Stimulated activated CD8-positive, alpha-beta memory T cell treated with anti-CD3 and anti-CD28 coated beads, Interleukin-4, amount 100 ng/mL, for 1 hour (primary cell): Measurements from ENCODE around the gene PPP2R2C.

ENCODE experiments used
- DNase-seq, 2 donors: peaks; one replicate each; pipeline ENCODE4 v3.0.0-alpha.2; 2020; ENCODE audit warnings: low read depth in 2 of 2, low spot score in 1 of 2

Gene PPP2R2C

DNA sequence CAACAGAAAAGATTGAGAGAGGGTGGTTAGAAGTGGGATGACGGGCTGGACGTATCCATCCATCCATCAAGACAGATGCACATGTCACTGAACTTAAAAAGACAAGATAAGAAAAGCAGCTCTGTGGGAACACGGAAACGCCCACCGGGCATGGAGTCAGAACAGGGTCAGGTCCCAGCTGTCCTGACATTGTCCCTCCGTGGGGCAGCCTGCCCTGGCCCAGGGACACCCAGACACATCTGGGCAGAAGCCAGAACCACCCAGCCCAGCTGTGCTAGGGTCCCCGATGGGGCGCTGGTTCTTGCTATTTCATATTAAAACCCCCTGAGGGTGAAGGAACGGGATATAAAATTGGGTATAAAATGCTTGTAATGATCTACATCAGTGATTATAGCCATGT lies 88.5 kb downstream of the PPP2R2C start:
- DNase-seq = no peak

DNA sequence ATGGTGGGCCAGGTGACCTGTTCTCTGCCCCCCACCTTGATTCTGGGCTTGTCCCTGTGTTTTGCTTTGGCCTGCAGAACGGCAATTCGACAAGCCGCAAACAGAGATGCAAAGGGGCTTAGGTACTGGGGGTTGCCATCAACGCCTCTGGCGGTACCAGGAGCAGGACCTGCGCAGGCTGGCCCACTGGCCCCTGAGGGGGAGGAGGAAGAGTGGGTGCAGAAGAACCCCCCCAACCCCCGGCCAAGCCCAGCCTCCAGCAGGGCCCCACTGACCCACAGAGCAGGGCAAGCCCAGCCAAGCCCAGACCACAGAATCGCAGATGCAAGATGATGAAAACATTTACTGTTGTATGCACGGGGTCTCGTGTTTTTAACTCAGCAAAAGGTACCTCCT lies 89.4 kb downstream of the PPP2R2C start:
- DNase-seq = no peak

DNA sequence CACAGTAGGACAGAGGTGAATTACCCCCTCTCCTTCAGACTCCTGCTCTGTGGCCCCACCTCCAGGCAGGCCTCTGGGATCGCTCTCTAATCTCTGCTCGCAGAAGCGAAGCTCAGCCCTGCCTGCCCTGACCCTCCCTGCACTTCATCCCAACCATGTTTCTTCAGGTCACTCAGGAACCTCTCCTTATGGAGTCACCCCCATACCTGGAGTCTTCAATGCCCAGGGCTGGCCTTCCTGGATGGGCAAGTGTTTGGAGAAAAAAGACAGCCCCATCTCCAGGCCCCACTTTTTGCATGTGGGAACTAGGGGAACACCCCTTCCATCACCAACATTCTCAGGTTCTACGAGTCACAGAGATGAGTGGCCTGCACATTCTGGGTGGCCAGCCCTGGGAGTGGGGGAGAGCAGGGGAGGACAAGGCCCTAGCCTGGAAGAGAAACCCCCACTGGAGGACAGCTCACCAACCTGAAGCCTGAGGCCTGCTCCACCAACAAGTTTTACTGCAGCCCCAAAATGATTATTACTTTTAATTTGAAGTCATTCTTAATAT lies 90.8 kb downstream of the PPP2R2C start:
- DNase-seq = no peak

DNA sequence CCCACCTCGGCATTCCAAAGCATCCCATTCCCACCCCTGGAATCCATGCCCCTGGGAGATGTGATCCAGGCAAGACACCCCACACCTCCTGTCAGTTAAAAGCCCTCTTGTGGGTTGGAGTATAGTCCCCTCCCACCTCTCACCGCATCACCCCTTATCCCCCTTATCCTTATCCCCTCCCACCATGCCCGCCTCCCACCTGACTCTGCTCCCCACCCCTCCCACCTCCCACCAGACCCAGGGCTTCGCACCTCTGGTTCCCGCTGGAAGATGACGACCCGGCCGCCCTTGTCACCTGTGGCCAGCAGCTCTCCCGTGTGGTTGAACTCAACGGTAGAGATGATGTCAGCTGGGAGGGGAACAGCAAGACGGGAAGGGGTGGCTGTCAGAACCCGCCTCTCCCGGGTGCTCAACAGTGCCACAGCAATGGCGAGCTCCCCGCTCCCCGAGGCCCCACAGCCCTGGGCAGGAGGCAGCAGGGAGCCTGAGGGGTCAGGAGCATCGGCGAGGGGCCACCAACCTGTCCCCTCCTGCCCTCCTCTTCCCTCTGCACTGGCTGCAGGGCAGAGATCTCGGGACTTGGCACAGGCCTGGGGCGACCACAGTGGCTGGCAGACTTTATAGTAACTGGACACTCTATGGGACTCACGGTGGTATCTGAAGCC lies 91.5 kb downstream of the PPP2R2C start:
- no peak for DNase-seq

DNA sequence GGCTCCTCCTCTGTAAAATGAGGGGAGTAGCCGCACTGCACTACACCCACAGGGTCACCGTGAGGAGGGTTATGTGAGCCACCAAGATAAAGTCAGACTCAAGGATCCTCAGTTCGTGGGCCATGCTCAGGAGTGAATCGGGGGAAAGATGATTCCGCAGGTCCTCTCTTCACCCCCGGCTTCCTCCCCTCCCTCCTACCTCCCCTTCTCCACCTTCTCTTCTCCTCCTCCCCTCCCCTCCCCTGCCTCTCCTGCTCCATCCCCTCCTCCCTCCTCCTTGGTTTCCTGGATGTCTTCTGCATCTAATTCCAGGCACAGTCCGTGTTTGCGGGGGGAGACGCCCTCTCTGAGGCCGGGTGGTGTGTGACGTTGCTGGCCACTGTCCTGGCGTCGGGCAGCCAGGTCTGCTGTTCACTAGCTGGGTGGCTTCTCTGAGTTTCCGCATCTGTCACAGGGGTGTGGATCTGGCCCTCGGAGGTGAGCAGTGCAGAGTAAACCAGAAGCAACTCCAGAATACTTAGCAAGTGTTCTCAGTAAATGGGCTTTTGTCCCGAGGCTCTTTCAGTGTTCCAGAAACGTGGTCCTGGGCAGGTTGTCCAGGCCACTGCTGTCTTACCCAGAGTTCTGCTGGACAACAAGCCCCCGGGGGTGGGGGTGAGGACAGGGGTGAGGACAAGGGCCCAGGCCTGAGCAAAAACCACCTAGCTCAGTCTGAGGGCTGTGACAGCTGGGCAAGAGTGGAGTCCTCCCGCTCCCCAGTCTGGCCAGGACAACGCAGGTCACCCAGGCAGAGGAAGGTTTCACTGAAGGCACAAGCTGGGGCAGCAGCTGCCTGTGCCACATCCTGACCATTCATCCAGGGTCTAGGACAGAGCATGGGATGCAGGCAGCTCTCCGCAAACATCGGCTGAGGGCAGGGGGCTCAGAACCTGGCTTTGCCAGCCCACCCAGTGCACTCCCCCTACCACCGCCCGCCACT lies 92.4 kb downstream of the PPP2R2C start:
- DNase-seq = no peak

DNA sequence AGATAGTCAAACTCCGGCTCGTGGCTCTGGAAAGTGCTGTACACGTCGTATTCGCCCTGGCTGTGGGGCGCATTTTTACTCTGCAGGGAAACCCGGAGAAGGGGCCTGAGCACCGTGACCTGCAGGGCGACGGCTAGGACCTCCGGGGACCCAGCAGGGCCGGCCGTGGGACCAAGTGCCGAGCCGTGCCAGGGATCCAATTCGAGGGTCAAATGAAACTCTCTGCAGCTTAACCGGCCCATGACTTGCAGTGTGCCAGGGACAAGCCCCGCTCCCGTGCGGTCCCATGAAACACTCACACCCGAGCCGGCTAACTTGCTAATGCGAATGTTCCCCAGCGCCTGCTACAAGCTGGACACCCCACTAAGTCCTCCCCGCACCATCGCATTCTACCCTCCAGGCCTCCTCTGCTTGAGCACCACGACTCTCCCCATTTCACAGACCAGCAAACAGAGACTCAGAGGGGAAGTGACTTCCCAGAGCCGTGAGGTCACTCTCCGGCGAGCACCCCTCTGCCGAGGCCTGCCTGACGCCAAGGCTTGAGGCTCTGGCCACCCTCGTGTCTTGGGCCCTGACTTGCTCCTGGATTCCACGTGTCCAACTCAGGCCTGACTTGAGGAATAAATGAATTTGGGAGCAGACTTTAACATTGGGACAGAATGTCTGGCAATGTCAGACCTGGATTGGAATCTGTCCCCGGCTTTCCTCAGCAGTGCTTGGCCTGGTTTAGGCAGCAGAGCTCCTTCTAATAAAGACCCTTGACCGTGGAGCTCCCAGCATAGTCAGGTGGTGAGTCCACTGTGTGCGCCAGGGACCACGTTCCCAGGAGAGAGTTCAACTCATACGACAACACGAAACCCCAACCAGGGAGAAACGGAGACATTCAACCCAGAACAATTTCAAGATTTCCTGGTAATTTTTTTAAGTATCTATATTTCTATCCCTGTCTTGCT lies 93.6 kb downstream of the PPP2R2C start:
- no peak for DNase-seq

DNA sequence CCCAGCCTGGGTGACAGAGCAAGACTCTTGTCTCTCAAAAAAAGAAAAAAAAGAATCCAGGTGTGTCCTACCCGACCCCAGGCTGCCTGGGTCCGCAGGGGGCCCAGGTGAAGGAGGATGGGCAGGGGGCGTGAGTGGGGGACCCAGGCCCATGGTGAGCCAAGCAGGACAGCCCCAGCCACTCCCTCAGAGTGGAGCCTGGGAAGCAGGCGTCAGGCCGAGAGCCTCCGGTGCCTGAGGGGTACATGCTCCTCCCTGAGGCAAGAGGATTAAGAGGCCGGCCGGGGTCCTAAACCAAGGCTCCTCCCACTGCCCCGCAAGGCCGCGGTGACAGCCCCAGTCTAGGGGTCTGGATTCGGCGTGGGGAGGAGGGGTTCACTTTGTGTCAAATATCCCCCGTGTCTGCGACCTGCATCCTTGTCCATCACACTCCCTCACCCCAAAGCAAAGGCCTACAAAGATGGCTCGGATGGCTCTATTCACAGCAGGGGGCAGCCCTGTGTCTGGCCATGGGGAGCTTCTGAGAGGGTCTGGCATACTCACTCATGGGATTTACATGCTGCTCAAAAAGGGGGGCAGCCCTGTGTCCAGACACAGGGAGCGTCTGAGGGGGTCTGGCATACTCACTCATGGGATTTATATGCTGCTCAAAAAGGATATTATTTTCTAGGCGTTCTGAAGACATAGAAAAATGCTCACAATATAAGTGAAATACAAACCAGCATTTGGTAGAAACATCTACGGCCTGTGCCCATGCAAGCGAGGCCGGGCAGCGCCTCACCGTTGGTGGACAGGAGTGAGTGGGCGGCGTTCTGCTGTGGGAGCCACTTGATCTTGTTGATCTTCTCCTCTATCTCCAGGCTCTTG lies 94.6 kb downstream of the PPP2R2C start:
- no peak for DNase-seq

DNA sequence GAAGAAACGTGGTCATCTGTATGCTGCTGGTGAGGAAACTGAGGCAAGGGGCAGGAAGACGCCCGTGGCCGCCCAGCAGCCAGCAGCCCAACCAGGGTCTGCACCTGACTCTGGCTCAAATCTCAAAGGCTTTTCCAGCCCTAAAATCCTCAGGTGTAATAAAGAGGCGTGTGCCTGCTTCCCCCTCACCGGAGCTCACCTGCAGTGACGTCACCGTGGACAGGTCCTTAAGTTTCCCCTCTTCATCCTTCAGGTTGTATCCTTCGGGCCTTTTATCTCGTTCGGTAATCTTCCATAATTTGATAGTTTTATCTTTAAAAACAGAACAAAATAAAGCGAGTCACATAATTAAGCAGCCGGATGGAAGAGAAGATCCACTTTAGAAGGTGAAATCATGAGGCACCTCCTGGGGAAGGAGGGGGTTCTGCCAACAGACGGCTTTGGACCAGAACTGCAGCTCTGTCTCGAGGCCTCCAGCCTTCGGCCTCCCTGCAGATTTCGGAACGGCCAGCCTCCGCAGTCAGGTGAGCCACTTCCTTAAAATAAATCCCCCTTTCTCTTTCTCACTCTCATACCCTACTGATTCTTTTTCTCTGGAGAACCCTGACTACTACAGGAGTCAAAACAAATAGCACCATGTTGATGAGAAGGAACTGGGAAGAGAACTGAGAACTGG lies 96.7 kb downstream of the PPP2R2C start:
- no peak for DNase-seq

DNA sequence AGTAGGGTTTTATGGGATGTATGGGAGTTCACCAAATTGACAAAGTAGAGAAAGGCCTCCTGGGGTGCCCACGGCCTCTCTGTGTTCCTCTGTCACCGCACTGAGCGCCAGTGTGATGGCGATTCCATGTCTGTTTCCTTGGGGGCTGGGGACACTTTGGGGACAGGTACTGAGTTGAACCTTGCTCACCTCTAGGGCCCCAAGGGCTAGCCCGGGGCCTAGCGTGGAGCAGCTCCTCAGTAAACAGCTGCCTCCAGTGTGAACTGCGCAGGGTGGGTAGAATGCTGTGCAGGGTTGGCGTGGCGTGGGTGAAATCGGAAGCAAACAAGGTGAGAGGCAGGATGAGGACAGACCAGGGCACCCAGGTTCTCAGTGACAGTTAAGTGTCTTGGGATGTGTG lies 97.8 kb downstream of the PPP2R2C start:
- no peak for DNase-seq

DNA sequence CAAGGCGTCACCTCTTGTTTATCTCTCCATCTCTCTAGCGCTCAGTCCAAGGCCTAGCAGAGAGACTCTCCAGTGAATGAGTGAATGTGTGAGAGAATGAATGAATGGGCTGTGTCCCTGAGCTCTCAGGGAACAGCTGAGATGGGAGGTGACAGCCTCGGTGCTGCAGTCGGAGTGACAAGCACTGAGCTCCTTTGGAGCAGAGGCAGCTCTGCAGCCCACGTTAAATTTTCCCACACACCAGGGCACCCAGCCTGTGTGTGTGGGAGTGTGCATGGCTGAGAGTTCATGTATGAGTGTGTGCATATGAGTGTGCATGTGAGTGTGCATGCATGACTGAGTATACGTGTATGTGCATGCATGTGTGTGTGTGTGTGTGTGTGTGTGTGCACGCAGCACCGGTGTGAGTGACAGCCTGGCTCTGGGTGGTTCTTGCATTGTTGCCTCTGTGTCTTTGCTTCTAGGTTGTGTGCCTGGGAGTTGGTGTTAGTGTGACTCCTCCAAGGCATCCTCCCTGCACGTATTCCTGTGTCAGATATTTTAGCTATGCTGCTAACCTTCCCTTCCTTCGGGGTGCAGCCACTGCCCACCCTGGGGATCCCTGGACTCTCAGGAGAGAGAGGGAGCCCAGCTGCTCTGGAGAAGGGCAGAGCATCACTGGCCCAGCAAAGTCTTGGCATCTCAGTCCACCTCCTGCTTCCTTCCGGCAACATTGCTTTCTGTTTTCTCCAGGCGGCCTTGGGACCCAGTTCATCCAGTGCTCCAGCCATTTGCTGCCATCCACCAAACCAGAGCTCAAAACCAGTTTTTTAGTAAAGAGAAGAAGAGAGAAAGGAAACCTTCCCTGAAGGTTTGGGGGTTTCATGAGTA lies 98.6 kb downstream of the PPP2R2C start:
- no peak for DNase-seq

DNA sequence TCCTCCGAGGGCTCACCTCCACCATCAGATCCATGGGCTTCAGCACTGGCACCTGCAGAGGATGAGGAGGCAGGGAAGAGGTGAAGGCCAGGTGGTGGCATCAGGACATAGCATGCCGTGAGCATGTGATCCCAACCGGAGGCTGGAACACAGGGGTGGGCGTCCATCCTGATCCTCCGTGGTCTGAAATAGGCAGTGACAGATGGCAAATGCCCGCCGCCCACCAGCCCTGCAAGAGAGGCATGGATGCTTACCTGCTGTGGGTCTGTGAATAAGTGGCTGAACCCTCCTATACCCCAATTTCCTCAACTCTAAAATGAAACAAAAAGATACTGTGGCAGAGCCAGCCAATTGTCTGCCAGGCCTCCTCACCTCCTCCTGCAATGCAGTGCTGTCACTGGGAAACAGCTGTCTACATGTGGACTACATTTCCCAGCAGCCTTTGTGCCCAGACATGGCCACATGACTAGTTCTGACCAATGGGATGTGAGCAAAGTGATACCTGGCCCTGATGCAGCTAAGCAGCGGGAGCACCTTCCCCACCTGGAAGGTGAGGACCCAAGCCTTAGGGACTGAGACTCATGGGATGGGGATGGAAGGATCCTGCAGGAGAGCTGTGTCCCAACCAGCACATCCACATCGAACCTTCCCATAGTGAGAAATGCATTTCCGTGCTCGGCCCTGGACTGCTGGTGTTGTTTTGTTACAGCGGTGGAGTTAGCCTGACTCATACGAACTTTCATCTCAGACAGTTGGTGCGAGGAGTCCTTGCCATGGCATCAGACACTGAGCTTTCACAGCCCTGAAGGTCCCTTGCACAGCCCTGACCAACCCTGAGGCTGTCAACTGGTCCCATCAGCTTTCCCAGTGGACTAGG lies 99.5 kb downstream of the PPP2R2C start:
- no peak for DNase-seq

DNA sequence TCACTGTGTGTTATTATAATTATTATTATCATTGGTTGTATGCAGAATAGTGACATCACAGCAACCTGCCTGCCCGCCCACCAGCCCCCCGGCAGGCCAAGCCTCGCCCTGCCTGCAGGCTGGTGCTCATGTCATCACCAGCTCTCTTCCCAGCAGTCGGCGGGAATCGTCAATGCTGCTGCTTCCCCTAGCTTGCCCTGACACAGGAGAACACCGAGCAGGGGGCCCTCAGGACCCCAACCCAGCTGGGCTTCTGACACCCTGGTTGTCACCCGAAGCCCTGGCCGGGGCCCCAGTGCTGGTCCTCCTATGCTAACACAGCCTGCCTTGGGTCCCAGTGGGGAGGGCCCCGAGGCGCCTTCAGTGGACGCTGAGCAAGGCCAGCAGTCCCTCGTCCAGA lies 100.6 kb downstream of the PPP2R2C start:
- DNase-seq = no peak

DNA sequence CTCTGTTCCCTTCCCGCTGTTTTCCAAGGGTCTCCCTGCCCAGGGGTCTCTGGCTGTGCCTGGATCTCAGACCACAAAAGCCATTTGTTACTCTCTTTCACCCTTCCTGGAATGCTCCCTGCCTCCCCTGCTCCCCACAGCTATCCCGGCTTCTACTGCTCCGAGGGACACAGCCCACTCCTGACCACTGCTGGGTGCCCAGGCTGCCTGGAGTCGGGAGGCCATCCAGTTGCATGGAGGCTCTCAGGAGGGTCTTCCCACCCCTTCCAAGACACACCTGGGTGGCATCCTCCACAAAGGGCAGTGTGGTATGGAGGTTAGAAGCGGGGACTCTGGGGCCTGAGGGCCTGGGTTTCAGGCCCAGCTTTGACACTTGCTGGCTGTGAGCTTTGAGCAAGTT lies 101.1 kb downstream of the PPP2R2C start:
- DNase-seq = no peak

DNA sequence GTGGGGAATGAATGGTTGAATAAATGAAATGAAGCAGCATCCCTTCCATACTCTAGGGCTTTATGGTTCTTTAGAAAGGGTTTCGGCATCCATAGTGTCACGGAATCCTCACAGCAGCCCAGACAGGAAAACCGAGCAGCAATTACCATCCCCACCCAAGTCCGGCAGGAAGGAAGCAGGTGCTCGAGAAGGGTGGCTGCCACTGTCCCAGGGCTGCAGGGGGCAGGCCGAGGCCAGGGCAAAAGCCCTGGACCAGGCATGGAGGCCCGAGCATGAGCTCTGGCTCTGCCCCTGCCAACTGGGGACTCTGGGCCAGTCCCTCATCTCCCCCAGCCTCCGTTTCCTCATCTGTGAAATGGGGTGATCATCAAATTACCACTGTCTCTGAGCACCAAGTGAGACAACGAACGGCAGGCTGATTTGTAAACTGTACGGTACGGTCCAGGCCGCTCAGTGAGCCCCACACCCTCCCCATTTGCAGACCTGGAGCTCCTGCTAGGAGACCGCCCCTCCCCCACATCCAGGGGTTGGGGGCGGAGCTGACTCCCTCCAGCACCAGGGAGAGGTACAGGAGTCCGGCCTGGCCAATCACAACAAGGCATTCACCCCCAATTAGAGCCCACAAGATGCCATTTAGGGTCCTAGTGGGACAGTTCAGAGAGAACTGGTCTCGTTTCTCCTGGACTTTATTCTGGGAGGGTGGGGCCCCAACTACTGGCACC lies 102.3 kb downstream of the PPP2R2C start:
- DNase-seq = no peak

DNA sequence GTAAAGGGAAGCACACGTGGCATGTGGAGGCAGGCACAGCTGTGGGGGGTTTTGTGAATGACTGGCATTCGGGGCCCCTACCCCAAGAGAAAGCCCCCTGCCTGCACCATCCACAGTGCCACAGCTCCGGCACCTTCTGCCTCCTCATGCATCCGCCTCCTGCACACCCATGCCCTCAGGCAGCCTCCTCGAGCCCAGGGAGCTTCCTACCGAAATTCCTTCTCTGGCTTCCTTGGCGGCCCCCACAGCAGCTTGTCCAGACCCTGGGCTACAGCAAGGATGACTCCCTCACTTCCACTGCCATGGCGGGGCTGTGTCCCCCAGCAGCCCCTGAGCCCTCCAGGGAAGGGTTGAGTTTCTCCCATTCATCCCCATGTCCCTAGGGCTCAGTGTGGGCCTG lies 102.9 kb downstream of the PPP2R2C start:
- DNase-seq = no peak

DNA sequence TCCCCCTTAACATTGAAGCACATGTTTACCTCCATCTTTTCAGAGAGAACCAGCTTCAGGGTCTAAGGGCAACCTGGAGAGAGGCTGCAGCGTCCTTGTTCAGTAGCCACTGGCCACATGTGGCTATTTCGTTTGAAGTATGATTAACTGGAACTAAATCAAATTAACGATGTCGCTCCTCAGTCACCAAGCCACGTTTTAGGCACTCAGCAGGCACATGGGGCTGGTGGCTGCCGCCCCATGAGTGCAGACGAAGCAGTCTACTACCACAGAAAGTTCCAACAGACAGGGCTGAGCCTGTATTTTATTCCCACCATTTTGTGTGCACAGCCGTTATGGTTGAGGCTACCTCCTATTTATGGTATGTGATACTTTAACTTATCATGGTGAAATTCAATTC lies 103.4 kb downstream of the PPP2R2C start:
- DNase-seq = no peak

DNA sequence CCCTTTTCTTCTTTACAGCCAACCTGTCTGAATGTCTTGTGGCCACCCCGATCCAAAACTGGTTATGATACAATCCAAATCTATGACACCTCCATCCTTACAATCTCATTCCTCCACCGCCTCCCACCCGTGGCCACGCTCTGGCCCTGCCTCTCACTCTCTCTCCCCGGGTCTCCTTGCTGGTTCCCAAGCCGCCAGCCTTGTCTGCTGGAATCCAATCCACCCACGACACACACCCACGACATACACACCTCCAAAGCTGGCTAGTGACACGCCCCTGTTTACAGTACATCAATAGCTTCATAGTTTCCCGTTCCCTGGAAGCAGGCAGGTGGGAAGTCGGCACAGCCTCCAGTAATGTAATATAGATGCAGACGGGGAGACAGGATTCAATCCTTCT lies 103.8 kb downstream of the PPP2R2C start:
- no peak for DNase-seq
